ENCODE measurements around the gene IL1RL1.

GRCh38 chr2:102396012-102396411 lies 84.6 kb downstream of the IL1RL1 start:
- no peak for TF ChIP-seq CTCF (IDR thresholded peaks at IDR 0.05; ENCODE audit: low read depth, low read length, poor library complexity, severe bottlenecking)
- TF ChIP-seq EZH2phosphoT487 (IDR thresholded peaks at IDR 0.05; ENCODE audit: borderline replicate concordance, low read length), result no peak
